GM19452 (cell line): ENCODE data around the gene FEM1C.
A peak's percentile ranks its signal among the peaks of the same experiment; 100 is the strongest.

Source experiments
- ATAC-seq: cut with Tn5 transposase; IDR thresholded peaks from one replicate; pipeline ENCODE4 v1.9.1; 2021; ENCODE audit not compliant: unreplicated experiment

FEM1C gene

DNA sequence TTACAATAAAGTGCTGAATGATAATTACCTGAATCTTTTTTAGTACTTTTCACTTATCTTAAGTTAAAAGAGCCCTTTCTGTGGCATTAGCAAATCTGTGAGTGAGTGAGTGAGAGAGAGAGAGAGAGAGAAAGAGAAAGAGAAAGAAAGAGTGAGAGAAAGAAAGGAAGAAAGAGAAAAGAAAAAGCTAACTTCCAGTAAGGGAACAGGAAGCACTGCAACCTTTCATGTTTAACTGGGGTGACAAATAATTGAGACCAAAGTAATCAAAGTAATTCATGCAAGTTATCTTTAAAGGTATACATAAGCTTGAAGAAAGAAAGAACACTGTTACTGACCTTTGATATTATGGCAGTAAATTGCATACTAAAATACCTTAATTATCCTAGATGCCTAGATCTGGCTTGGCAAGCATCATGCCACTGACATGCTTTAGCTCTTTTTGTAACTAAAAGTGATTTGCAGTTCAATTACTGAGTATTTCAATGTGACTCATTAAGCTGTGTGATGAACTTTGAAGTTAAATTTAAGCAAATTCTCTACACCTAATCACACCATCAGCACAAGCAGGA is 21.7 kb downstream of the FEM1C start:
- no peak for ATAC-seq

DNA sequence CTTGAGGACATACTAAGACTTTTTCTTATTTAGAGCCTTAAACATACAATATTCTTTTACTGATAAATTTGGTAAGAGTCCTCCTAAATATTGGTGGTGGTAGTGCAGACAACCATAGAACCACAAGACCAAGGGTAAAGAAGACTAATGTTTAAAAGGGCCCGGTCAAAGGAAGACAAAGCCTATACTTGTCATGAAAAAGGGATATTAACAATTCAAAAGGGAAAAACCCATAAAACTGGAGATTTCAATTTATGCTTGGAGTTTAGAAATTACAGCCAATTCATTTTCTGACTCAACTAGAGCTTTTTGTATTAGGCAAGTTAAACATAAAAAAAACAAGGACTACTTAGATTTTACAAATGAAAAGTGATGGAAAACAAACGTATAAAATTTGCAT is 24.4 kb downstream of the FEM1C start:
- ATAC-seq: no peak

DNA sequence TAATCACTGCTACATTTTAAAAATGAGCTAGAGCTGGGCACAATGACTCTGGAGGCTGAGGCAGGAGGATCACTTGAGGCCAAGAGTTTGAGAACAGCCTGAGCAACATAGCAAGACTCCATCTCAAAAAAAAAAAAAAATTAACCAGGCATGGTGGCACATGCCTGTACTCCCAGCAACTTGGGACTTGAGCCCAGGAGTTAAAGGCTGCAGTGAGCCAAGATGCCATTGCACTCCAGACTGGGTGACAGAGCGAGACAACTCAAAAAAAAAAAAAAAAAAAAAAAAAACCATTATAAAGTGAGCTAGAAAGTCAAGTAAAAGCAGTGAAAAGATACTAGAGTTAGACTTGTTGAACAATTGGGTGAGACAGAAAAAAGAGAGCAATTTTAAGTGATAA is 28.2 kb downstream of the FEM1C start:
- no peak for ATAC-seq

- ATAC-seq: no peak
Observed at GRCh38 chr5:115514220-115514619, 30.4 kb downstream of the FEM1C start.

GRCh38 chr5:115511632-115512031 is 32.9 kb downstream of the FEM1C start:
- no peak for ATAC-seq

- ATAC-seq: no peak
Observed at GRCh38 chr5:115510145-115510645, 34.4 kb downstream of the FEM1C start.

GRCh38 chr5:115509547-115509946 is 35.0 kb downstream of the FEM1C start:
- ATAC-seq: no peak

GRCh38 chr5:115507681-115508080 is 36.9 kb downstream of the FEM1C start:
- no peak for ATAC-seq

DNA sequence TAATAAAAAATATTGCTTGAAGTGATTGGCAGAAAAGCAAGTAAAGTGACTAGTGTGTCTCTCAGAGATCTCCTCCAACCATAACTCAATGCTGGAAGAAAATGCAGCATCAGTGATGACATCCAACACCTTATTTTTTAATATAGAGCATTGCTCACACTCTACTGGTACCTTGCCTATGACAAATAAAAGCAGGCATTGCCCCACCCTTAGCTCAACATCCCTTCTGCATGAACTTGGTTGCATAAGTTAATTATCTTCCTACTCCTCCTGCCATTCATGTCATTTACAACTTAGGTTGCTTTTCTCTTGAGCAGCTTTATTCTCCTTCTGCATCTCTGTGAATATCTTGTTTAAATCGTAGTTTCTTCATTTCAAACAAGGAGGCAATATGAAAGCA is 41.2 kb downstream of the FEM1C start:
- ATAC-seq: no peak

GRCh38 chr5:115501464-115502210 is 42.9 kb downstream of the FEM1C start:
- ATAC-seq: no peak

DNA sequence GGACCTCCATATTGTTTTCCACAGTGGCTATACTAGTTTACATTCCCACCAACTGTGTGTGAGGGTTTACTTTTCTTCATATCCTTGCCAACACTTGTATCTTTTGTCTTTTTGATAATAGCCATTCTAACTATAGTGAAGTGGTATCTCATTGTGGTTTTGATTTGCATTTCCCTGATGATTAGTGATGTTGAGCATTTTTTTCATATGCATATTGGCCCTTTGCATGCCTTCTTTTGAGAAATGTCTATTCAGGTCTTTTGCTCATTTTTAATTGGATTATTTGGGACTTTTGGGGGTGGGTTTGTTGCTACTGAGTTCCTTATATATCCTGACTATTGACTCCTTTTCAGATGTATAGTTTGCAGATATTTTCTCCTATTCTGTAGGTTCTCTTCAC is 44.4 kb downstream of the FEM1C start:
- no peak for ATAC-seq

GRCh38 chr5:115496936-115497576 is 47.5 kb downstream of the FEM1C start:
- no peak for ATAC-seq

DNA sequence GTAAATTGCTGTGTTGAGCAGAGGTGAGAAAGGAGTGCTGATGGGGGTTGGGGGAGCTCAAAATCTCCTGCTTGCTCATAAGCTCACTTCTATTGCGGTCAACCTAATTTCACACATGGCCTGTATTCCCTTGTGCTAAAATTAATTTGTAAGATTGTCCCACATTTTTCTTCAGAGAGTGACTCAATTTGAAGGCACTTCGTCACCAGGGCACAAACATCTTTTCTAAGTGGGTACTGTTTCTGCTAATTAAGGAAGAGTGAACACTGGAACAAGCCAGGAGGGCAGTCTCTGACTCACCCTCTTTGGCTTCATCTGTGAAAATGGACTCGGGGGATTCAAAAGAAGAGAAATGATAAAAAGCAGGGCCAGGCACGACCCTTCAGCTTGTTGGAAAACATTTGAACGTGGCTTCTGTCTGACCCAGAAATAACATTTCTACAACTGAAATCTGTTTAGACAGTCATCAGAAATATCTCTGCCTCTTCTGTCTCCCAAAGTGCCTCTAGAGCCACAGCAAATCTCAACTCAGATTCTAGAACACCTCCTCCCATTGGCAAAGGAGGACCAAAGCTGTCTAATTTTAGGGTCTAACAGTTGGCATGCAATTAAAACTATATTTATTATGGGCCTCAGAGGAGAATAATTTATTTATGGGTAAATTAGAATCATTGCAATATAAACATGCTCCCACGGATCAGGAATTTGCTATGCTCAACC is 49.8 kb downstream of the FEM1C start:
- ATAC-seq: peak; percentile 44

- no peak for ATAC-seq
Observed at GRCh38 chr5:115490596-115490995, 54.0 kb downstream of the FEM1C start.

DNA sequence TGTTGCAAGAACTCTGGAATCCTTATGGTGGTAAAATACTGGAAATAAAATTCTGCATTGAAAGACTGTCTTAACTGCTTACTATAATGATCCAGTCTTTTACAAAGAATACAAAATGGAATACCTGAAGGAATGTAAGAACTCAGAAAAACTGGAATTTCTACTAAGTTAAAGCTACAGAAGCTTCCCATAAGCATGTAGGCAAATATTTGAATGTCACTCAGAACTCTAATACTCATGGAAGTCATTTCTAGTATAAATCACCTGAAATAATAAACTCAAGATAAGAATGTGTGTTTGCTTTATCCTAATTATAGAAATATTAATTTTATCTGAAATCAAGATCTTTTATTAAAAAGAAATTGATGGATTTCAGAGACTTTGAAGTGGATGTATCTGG is 54.8 kb downstream of the FEM1C start:
- no peak for ATAC-seq

- no peak for ATAC-seq
Observed at GRCh38 chr5:115487756-115488155, 56.8 kb downstream of the FEM1C start.

GRCh38 chr5:115487168-115487567 is 57.4 kb downstream of the FEM1C start:
- ATAC-seq: no peak

- ATAC-seq: no peak
Observed at GRCh38 chr5:115486728-115487127, 57.8 kb downstream of the FEM1C start.

GRCh38 chr5:115484368-115484767 is 60.2 kb downstream of the FEM1C start:
- ATAC-seq: no peak

DNA sequence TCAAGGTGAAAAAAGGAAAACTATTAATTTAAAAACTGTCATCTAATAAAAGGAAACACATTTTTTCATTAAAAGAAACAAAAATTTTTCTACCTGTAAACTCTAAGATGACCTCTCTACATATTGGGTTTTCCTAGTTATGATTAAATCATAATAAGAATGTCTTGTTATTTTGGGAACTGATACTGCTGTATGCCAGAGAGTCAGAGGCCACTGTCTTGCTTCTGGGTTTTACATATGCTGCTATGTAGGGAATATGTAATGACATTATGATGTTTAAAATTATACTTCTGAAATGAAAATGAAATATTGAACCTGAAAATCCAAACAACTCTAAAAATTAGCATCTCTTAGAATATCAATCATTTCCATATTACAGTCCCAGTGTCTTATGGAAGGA is 63.7 kb downstream of the FEM1C start:
- no peak for ATAC-seq

- ATAC-seq: no peak
Observed at GRCh38 chr5:115480271-115480670, 64.3 kb downstream of the FEM1C start.
